Activated CD4-positive, alpha-beta T cell treated with anti-CD3 and anti-CD28 coated beads, Interleukin-2, amount 50 U/mL, for 16 hours (primary cell): Measurements from ENCODE around the gene SPECC1.
"Not testable (repeated sequence)": the region's sequence is repeated elsewhere in the genome, so short reads cannot be mapped to it uniquely, and the experiment has no call there.

Experiments used
- DNase-seq: peaks from one replicate; pipeline ENCODE4 v3.0.0-alpha.2; 2020

The SPECC1 gene

GRCh38 chr17:20009302-20010098 lies at the start of gene SPECC1:
Gene SPECC1 (plus strand): TSS chr17:20009359. CDS start chr17:20096652, 87,293 bp downstream.
- DNase-seq = peak; percentile 6

- DNase-seq = not testable (repeated sequence)
These were observed 46.2 kb upstream of the SPECC1 start for GRCh38 chr17:19962954-19963353.

- DNase-seq = no peak
These were observed 36.0 kb upstream of the SPECC1 start for GRCh38 chr17:19973156-19973555.

- DNase-seq = no peak
These were observed 33.6 kb upstream of the SPECC1 start for GRCh38 chr17:19975601-19976000.

- DNase-seq = peak; percentile 96
These were observed 31.6 kb upstream of the SPECC1 start, which contains the start of gene AKAP10 for GRCh38 chr17:19977293-19978208. Gene AKAP10 (minus strand): TSS chr17:19977828. CDS start chr17:19977679, 149 bp downstream.

- DNase-seq = peak; percentile 30
These were observed 30.9 kb upstream of the SPECC1 start for GRCh38 chr17:19978209-19978802.

- no peak for DNase-seq
These were observed 30.4 kb upstream of the SPECC1 start for GRCh38 chr17:19978805-19979211.

- no peak for DNase-seq
These were observed 29.0 kb upstream of the SPECC1 start for GRCh38 chr17:19979917-19980770.

GRCh38 chr17:19986941-19987861 lies 22.0 kb upstream of the SPECC1 start:
- no peak for DNase-seq

GRCh38 chr17:19987897-19988296 lies 21.3 kb upstream of the SPECC1 start:
- DNase-seq = no peak

- no peak for DNase-seq
These were observed 17.8 kb upstream of the SPECC1 start for GRCh38 chr17:19991252-19991885.

- peak; percentile 86 for DNase-seq
These were observed 16.1 kb upstream of the SPECC1 start for GRCh38 chr17:19992803-19993713.

- DNase-seq = no peak
These were observed 13.1 kb upstream of the SPECC1 start for GRCh38 chr17:19996086-19996485.

GRCh38 chr17:19996502-19996901 lies 12.7 kb upstream of the SPECC1 start:
- DNase-seq = no peak

- DNase-seq = peak; percentile 16
These were observed 712 bp upstream of the SPECC1 start for GRCh38 chr17:20008242-20009051.

- DNase-seq = peak; percentile 88
These were observed 182 bp upstream of the SPECC1 start for GRCh38 chr17:20009052-20009301.

GRCh38 chr17:20010099-20010863 lies 1.1 kb downstream of the SPECC1 start:
- peak; percentile 5 for DNase-seq

- no peak for DNase-seq
These were observed 1.8 kb downstream of the SPECC1 start for GRCh38 chr17:20010936-20011335.
